DOHH2 (cell line): ENCODE results near the gene GSKIP.

Experiments
- CTCF ChIP-seq: fragments of 200-600 bp; sonication (generic); IDR thresholded peaks from one replicate; pipeline ENCODE4 v1.5.1; 2014; ENCODE audit warnings: antibody characterized with exemption, mild to moderate bottlenecking, low read depth, low read length; ENCODE audit not compliant: poor library complexity, severe bottlenecking
- EZH2phosphoT487 ChIP-seq: fragments of 200-600 bp; sonication (generic); IDR thresholded peaks from 2 replicates; pipeline ENCODE4 v1.6.1; 2017; ENCODE audit warnings: borderline replicate concordance, mild to moderate bottlenecking, antibody characterized with exemption, low read length, moderate library complexity, mixed read lengths

DNA sequence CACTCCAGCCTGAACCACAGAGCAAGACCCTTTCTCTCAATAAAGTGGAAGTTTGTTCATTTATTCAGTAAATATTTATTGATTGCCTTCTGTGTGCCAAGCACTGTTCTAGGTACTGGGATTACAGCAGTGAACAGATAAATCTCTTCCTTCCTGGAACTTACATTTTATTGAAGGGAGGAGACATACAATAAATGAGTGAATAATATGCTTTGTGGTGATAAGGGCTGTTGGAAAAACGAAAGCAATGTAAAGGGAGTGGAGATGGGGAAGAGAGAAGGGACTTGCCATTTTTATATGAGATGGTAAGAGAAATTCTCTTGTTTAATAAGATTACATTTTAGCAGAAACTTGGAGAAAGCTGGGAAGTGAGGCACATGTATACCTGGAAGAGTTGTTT, 1.6 kb downstream of the GSKIP start:
- TF ChIP-seq CTCF: no peak
- no peak for TF ChIP-seq EZH2phosphoT487
